A673 (cell line): ENCODE results near the gene GRID1. TPM values are rescaled to one million over a fixed set of nuclear protein-coding genes. Genes with fewer than 3 reads are reported as not detected.

Source experiments
- BruUV-seq: library from RNA; stranded (reverse); fragments of 400-500 nt; replicated peaks from 2 replicates; lab custom pipeline; 2021; lab: Mats Ljungman, UMichigan
- CTCF ChIA-PET: fragments of 300-600 bp; sonication (Branson Sonifier 250); formaldehyde crosslinking; loops from one replicate; lab custom pipeline; 2022; ENCODE audit warnings: antibody characterized with exemption; lab: Charles Lee
- POLR2A ChIA-PET: fragments of 300-600 bp; sonication (Branson Sonifier 250); formaldehyde crosslinking; loops from one replicate; lab custom pipeline; 2022; ENCODE audit warnings: antibody characterized with exemption; ENCODE audit not compliant: low non-redundant PET; lab: Charles Lee
- DNase-seq: peaks from one replicate; pipeline ENCODE4 v3.0.0-alpha.2; 2015; ENCODE audit warnings: low spot score
- H3K27ac ChIP-seq: fragments of 200-600 bp; sonication (generic); 2 replicates; pipeline ENCODE4 v1.5.1; 2016; ENCODE audit warnings: mixed run types, low read depth, mild to moderate bottlenecking, mixed read lengths, antibody characterized with exemption, low read length; ENCODE audit not compliant: poor library complexity, severe bottlenecking
- H3K27me3 ChIP-seq: fragments of 200-600 bp; sonication (generic); replicated peaks from 2 replicates; pipeline ENCODE4 v1.6.1; 2017; ENCODE audit warnings: mixed run types, low read depth, mild to moderate bottlenecking, mixed read lengths, antibody characterized with exemption, low read length; ENCODE audit not compliant: insufficient read depth, poor library complexity
- H3K36me3 ChIP-seq: fragments of 200-600 bp; sonication (generic); 2 replicates; pipeline ENCODE4 v1.6.1; 2016; ENCODE audit warnings: mixed run types, mild to moderate bottlenecking, mixed read lengths, antibody characterized with exemption, low read length; ENCODE audit not compliant: insufficient read depth, poor library complexity, severe bottlenecking
- H3K4me1 ChIP-seq: fragments of 200-600 bp; sonication (generic); 2 replicates; pipeline ENCODE4 v1.6.1; 2017; ENCODE audit warnings: mixed run types, mild to moderate bottlenecking, mixed read lengths, antibody characterized with exemption, low read length; ENCODE audit not compliant: insufficient read depth, poor library complexity, severe bottlenecking
- H3K4me3 ChIP-seq: fragments of 200-600 bp; sonication (generic); 2 replicates; pipeline ENCODE4 v1.5.1; 2016; ENCODE audit warnings: low read depth, mixed run types, mild to moderate bottlenecking, mixed read lengths, low read length; ENCODE audit not compliant: poor library complexity, severe bottlenecking
- H3K9me3 ChIP-seq: fragments of 200-600 bp; sonication (generic); 2 replicates; pipeline ENCODE4 v1.6.1; 2016; ENCODE audit warnings: mixed run types, low read depth, mild to moderate bottlenecking, mixed read lengths, antibody characterized with exemption, low read length; ENCODE audit not compliant: poor library complexity, severe bottlenecking
- EZH2 ChIP-seq: fragments of 200-600 bp; sonication (generic); IDR thresholded peaks from 2 replicates; pipeline ENCODE4 v1.6.1; 2017; ENCODE audit warnings: borderline replicate concordance, low read depth, mild to moderate bottlenecking, mixed read lengths, antibody characterized with exemption, low read length; ENCODE audit not compliant: poor library complexity, severe bottlenecking
- intact Hi-C: fragments of 100-400 bp; cut with micrococcal nuclease; formaldehyde crosslinking; loops from one replicate; pipeline ENCODE4 v1.10.0; 2022; ENCODE audit not compliant: unreplicated experiment
- total RNA-seq: library from RNA; stranded (reverse); gene quantifications from 2 replicates; pipeline ENCODE4 v1.2.3, GENCODE V29; 2021
- TF ChIP-seq, protein P1 (sequence below): fragments of 300-800, 200-600 bp; sonication (generic); conservative IDR thresholded peaks from 2 replicates; pipeline ENCODE4 v1.5.1; 2017; ENCODE audit warnings: low read depth, mild to moderate bottlenecking, antibody characterized with exemption, low read length, moderate library complexity, mixed read lengths

Gene GRID1
- total RNA-seq, 1 experiment from 2014 or later = not detected

DNA sequence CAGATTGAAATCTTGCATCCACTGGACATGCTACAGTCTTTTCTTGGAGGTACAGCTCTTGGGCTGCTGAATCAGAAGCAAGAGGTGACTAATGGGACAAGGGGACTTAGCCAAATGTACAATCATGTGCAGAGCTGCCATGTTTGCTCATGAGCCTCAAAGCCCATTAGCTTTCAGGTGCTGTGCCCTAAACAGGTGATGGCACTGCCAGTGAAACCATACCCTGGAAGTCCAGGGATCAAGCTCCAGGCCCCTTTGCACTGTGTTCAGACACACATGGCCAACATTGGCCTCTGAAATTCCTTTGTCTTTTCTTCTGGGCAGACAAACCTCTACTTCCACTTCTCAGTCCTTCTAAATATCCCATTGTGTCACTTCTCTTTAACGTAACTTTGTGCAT, 328.2 kb downstream of the GRID1 start:
- H3K36me3 ChIP-seq = no peaks in the 10 kb centered on the region
- no peaks in the 10 kb centered on the region for H3K27me3 ChIP-seq
- no peak for DNase-seq
- POLR2A ChIA-PET = no interaction called here
- no peak for TF ChIP-seq EZH2
- TF ChIP-seq, protein P1, sequence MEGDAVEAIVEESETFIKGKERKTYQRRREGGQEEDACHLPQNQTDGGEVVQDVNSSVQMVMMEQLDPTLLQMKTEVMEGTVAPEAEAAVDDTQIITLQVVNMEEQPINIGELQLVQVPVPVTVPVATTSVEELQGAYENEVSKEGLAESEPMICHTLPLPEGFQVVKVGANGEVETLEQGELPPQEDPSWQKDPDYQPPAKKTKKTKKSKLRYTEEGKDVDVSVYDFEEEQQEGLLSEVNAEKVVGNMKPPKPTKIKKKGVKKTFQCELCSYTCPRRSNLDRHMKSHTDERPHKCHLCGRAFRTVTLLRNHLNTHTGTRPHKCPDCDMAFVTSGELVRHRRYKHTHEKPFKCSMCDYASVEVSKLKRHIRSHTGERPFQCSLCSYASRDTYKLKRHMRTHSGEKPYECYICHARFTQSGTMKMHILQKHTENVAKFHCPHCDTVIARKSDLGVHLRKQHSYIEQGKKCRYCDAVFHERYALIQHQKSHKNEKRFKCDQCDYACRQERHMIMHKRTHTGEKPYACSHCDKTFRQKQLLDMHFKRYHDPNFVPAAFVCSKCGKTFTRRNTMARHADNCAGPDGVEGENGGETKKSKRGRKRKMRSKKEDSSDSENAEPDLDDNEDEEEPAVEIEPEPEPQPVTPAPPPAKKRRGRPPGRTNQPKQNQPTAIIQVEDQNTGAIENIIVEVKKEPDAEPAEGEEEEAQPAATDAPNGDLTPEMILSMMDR = no peak
- H3K27ac ChIP-seq = no peak overlapping the region
- H3K4me3 ChIP-seq = no peak overlapping the region
- CTCF ChIA-PET = no interaction called here
- H3K9me3 ChIP-seq = no peaks in the 10 kb centered on the region
- H3K4me1 ChIP-seq = no peaks in the 10 kb centered on the region
- BruUV-seq = no TSS peak
- intact Hi-C loops = no loop called here

DNA sequence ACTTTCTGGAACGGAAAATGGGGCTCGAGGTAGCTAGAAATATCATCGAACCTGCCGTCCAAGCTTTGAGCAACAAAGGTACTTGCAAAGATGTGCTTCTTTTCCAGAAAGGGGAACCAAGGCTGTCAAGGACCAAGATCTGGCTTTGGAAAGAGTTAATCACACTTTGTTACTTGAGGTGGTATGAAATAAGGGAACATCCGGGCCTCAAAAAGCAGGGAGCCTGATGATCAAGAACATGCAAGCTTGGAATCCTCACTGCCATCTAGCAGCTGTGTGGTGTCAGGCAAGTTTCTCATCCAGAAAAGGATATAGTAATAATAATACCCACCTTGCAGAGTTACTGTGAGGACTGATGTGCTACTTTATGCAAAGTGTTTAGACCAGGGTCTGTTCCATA, 329.5 kb downstream of the GRID1 start:
- ChIA-PET CTCF (no interaction called here), POLR2A (no interaction called here)
- Histone ChIP-seq H3K9me3 (no peaks in the 10 kb centered on the region), H3K4me3 (no peak overlapping the region), H3K4me1 (no peaks in the 10 kb centered on the region), H3K27ac (no peak overlapping the region), H3K36me3 (no peaks in the 10 kb centered on the region), H3K27me3 (no peaks in the 10 kb centered on the region)
- no TSS peak for BruUV-seq
- TF ChIP-seq, protein P1 = no peak
- no peak for TF ChIP-seq EZH2
- intact Hi-C loops = no loop called here
- DNase-seq = no peak

DNA sequence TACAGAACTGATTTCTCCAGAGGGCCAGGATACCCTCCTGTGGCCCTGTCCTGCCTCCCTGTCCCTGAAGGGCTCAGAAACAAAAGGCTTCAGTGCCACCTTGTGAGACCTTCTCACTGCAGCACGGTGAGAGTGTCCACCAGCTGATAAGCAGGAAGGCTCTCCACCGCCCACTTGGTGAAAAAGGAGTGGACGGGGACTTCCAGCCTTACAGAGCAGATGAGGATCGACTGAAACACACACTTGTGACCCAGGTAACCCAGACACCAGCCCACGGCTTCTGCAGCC, 330.1 kb downstream of the GRID1 start:
- CTCF ChIA-PET = no interaction called here
- POLR2A ChIA-PET = no interaction called here
- TF ChIP-seq EZH2 = no peak
- TF ChIP-seq, protein P1 = no peak
- no peaks in the 10 kb centered on the region for H3K9me3 ChIP-seq
- H3K27me3 ChIP-seq = no peaks in the 10 kb centered on the region
- no peak overlapping the region for H3K27ac ChIP-seq
- DNase-seq = no peak
- no peak overlapping the region for H3K4me3 ChIP-seq
- H3K36me3 ChIP-seq = no peaks in the 10 kb centered on the region
- intact Hi-C loops = no loop called here
- no TSS peak for BruUV-seq
- no peaks in the 10 kb centered on the region for H3K4me1 ChIP-seq
